Endothelial cell of umbilical vein (primary cell): ENCODE measurements around the gene TBC1D3I. TPM values are rescaled to one million over a fixed set of nuclear protein-coding genes. Genes with fewer than 3 reads are reported as not detected.

Experiments
- BruUV-seq: library from RNA; stranded (reverse); fragments of 400-500 nt; replicated peaks from 2 replicates; lab custom pipeline; 2021; lab: Mats Ljungman, UMichigan
- CTCF ChIA-PET: fragments of 300-600, 350-600 bp; sonication (Branson Sonifier 250); formaldehyde crosslinking; loops from one replicate; lab custom pipeline; 2021; ENCODE audit warnings: antibody characterized with exemption, inconsistent platforms; lab: Charles Lee
- POLR2A ChIA-PET: fragments of 300-600, 350-600 bp; sonication (Branson Sonifier 250); formaldehyde crosslinking; loops from one replicate; lab custom pipeline; 2021; ENCODE audit warnings: antibody characterized with exemption, inconsistent platforms; lab: Charles Lee
- DNase-seq: peaks from one replicate; pipeline ENCODE4 v3.0.0-alpha.2; 2011; ENCODE audit warnings: low read depth, low spot score
- FAIRE-seq: peaks from 2 replicates; lab custom pipeline; 2011; peaks lifted over from hg19 to GRCh38; lab: Jason Lieb, UNC
- H2AFZ ChIP-seq: 2 replicates; pipeline ENCODE4 v1.6.0; 2012; ENCODE audit warnings: low read depth, low read length, control low read depth, inconsistent platforms
- H3K27ac ChIP-seq: 2 replicates; pipeline ENCODE4 v1.5.1; 2011; ENCODE audit warnings: low read depth, mild to moderate bottlenecking, control low read depth, low read length, moderate library complexity; ENCODE audit not compliant: insufficient read depth
- H3K27me3 ChIP-seq, 2 experiments: 2 replicates each; pipeline versions ENCODE4 v1.6.0 to v1.6.1; 2011; ENCODE audit warnings: low read length in 2 of 2, mixed read lengths in 1 of 2; ENCODE audit not compliant: control insufficient read depth in 2 of 2, insufficient read depth in 2 of 2
- H3K36me3 ChIP-seq, 2 experiments: 2 replicates in 1 of 2; 3 replicates in 1 of 2; pipeline ENCODE4 v1.5.1; 2011; ENCODE audit warnings: low read length in 2 of 2, mild to moderate bottlenecking in 1 of 2, moderate library complexity in 1 of 2; ENCODE audit not compliant: control insufficient read depth in 2 of 2, insufficient read depth in 2 of 2; ENCODE audit errors: extremely low read depth in 1 of 2
- H3K4me1 ChIP-seq: 3 replicates; pipeline ENCODE4 v1.5.1; 2011; ENCODE audit warnings: mild to moderate bottlenecking, low read length; ENCODE audit not compliant: control insufficient read depth, insufficient read depth; ENCODE audit errors: extremely low read depth
- H3K4me2 ChIP-seq: 2 replicates; pipeline ENCODE4 v1.6.1; 2011; ENCODE audit warnings: low read length, control low read depth, mixed read lengths; ENCODE audit not compliant: insufficient read depth
- H3K4me3 ChIP-seq, 3 experiments: fragments of 200-600 bp in 1 of 3; sonication (generic), shearing (Covaris generic) in 1 of 3; replicated peaks in 1 of 3; 2 replicates each; pipeline ENCODE4 v1.5.1; 2011 to 2016; ENCODE audit warnings: control low read depth in 3 of 3, low read length in 3 of 3, mild to moderate bottlenecking in 2 of 3, inconsistent platforms in 1 of 3, low read depth in 1 of 3, moderate library complexity in 1 of 3; ENCODE audit not compliant: insufficient read depth in 1 of 3
- H3K79me2 ChIP-seq: 2 replicates; pipeline ENCODE4 v1.6.0; 2012; ENCODE audit warnings: low read length, inconsistent platforms; ENCODE audit not compliant: control insufficient read depth, insufficient read depth
- H3K9ac ChIP-seq: replicated peaks from 2 replicates; pipeline ENCODE3; 2011; ENCODE audit warnings: low read length, control low read depth; ENCODE audit not compliant: insufficient read depth; ENCODE audit errors: extremely low read depth
- H3K9me1 ChIP-seq: replicated peaks from 3 replicates; pipeline ENCODE4 v1.6.0; 2011; ENCODE audit warnings: mild to moderate bottlenecking, low read length; ENCODE audit not compliant: control insufficient read depth, insufficient read depth; ENCODE audit errors: extremely low read depth
- H3K9me3 ChIP-seq: replicated peaks from 2 replicates; pipeline ENCODE4 v1.5.1; 2012; ENCODE audit warnings: low read length, inconsistent platforms; ENCODE audit not compliant: control insufficient read depth, insufficient read depth
- H4K20me1 ChIP-seq: replicated peaks from 2 replicates; pipeline ENCODE3; 2011; ENCODE audit warnings: mild to moderate bottlenecking, low read length; ENCODE audit not compliant: control insufficient read depth, insufficient read depth; ENCODE audit errors: extremely low read depth
- EZH2 ChIP-seq: IDR thresholded peaks from 2 replicates; pipeline ENCODE4 v1.6.1; 2012; ENCODE audit warnings: borderline replicate concordance, low read depth, mild to moderate bottlenecking, moderate library complexity, low read length, inconsistent platforms; ENCODE audit not compliant: severe bottlenecking
- FOS ChIP-seq: IDR thresholded peaks from 2 replicates; pipeline ENCODE4 v1.6.1; 2011; ENCODE audit warnings: mild to moderate bottlenecking, low read length, moderate library complexity, borderline replicate concordance; ENCODE audit not compliant: insufficient read depth
- GATA2 ChIP-seq: IDR thresholded peaks from 2 replicates; pipeline ENCODE4 v1.7.0; 2011; ENCODE audit warnings: low read depth, mild to moderate bottlenecking, moderate library complexity, mixed read lengths, low read length; ENCODE audit not compliant: insufficient read length, insufficient read depth
- JUN ChIP-seq: IDR thresholded peaks from 2 replicates; pipeline ENCODE4 v1.6.1; 2011; ENCODE audit warnings: borderline replicate concordance, low read depth; ENCODE audit not compliant: insufficient read length, insufficient read depth
- MYC ChIP-seq: IDR thresholded peaks from one replicate; pipeline ENCODE4 v1.6.1; 2011; ENCODE audit warnings: mild to moderate bottlenecking, low read depth, low read length
- POLR2A ChIP-seq: IDR thresholded peaks from 2 replicates; pipeline ENCODE4 v1.6.1; 2012; ENCODE audit warnings: low read depth, mild to moderate bottlenecking, control low read depth, low read length
- POLR2AphosphoS5 ChIP-seq: IDR thresholded peaks from 2 replicates; pipeline ENCODE4 v1.6.1; 2012; ENCODE audit warnings: low read depth, mild to moderate bottlenecking, control low read depth, low read length, moderate library complexity; ENCODE audit not compliant: insufficient read depth
- dilution Hi-C: fragments of 300-500 bp; cut with MboI; formaldehyde crosslinking; loops from one replicate; pipeline ENCODE4 v1.15.0; 2019; ENCODE audit warnings: low sequenced_read_pairs; ENCODE audit not compliant: extremely low pct_ligation_motif_present
- intact Hi-C: fragments of 100-400 bp; cut with micrococcal nuclease; formaldehyde crosslinking; loops from one replicate; pipeline ENCODE4 v1.10.0; 2022
- polyA plus RNA-seq, 4 experiments: library from polyadenylated mRNA; depleted of rRNA in 3 of 4; stranded (reverse) in 3 of 4; unstranded in 1 of 4; fragments of >200 nt; gene quantifications; 2 replicates each; pipeline versions ENCODE4 v1.2.1 to v1.2.3, GENCODE V29; 2011 to 2012; ENCODE audit warnings: missing spikeins in 1 of 4
- small RNA-seq: library from RNA; depleted of rRNA; stranded (forward); fragments of <200 nt; gene quantifications from one replicate; pipeline ENCODE3, GENCODE V24; 2012; ENCODE audit warnings: low replicate concordance, low read depth; ENCODE audit not compliant: insufficient read depth, insufficient read length
- total RNA-seq: library from RNA; stranded (reverse); gene quantifications from 2 replicates; pipeline ENCODE4 v1.2.3, GENCODE V29; 2021
- TF ChIP-seq, protein P1 (sequence below), 2 donors: IDR thresholded peaks; 1 replicate in 1 of 2; 2 replicates in 1 of 2; pipeline ENCODE4 v1.5.1; 2011; ENCODE audit warnings: low read length in 2 of 2, mild to moderate bottlenecking in 2 of 2, moderate library complexity in 2 of 2, control low read depth in 1 of 2, inconsistent platforms in 1 of 2, low read depth in 1 of 2; ENCODE audit not compliant: insufficient read depth in 1 of 2; ENCODE audit errors: extremely low read depth in 1 of 2
- TF ChIP-seq, protein P2 (sequence below): IDR thresholded peaks from 2 replicates; pipeline ENCODE4 v1.6.1; 2011; ENCODE audit not compliant: insufficient read depth, insufficient read length

Gene TBC1D3I
- total and polyA plus RNA-seq, 2 donors (not counting 3 experiments of a cell fraction or from before 2014, with no cell fraction given) = 0.26 to 0.60 TPM

DNA sequence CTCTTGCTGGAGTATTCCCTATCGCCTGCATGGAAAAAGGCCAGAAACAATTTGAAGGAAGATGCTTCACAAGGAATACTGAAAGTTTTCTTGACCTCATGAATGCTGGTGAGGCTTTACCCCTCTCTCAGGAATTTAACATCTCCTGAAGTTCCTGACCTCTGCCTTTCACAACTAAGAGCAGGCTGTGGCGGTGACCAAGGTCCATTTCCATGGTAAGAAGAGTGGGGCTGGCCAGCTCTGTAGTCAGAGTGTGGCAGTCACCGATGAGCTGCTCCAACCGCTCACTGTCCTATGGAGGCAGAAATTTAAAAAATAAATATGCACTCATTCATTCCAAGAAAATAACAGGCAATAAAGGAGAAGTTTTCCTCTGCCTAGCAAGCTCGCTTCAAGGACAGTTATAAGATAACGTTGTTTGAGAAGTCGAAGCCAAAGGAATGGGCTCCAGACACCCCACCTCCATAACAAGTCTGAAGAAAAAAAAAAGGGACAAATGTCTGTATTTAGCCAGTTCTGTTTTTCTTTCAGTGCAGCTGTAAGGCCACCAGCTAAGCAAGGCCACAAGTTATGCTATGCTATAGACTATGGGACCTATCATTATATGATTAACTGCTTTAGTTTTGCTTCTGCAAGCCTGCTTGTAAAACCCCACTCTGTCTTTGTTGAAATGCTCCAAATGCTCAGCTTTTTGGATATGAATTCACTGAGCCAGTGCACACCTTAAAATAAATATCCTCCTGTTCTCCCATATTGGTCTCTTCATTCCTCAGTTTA, 59.5 kb downstream of the TBC1D3I start:
- intact Hi-C loops (no loop called here), dilution Hi-C loops (no loop called here)
- Histone ChIP-seq H3K36me3 (no peaks in the 10 kb centered on the region), H3K4me3 (no peak overlapping the region), H2AFZ (no peak overlapping the region), H3K4me2 (no peak overlapping the region), H3K27ac (no peak overlapping the region), H3K9me3 (no peaks in the 10 kb centered on the region), H3K27me3 (peaks cover 0 to 2% of the 10 kb centered on the region in 2 experiments), H3K79me2 (no peaks in the 10 kb centered on the region), H4K20me1 (no peaks in the 10 kb centered on the region), H3K9ac (no peak overlapping the region), H3K4me1 (no peaks in the 10 kb centered on the region), H3K9me1 (no peaks in the 10 kb centered on the region)
- CTCF ChIA-PET = no interaction called here
- FAIRE-seq (no peak), DNase-seq (no peak)
- POLR2A ChIA-PET = no interaction called here
- BruUV-seq = no TSS peak
- TF ChIP-seq FOS (no peak), POLR2AphosphoS5 (no peak), MYC (no peak), GATA2 (no peak), POLR2A (no peak), EZH2 (no peak), JUN (no peak)
- TF ChIP-seq, protein P1, sequence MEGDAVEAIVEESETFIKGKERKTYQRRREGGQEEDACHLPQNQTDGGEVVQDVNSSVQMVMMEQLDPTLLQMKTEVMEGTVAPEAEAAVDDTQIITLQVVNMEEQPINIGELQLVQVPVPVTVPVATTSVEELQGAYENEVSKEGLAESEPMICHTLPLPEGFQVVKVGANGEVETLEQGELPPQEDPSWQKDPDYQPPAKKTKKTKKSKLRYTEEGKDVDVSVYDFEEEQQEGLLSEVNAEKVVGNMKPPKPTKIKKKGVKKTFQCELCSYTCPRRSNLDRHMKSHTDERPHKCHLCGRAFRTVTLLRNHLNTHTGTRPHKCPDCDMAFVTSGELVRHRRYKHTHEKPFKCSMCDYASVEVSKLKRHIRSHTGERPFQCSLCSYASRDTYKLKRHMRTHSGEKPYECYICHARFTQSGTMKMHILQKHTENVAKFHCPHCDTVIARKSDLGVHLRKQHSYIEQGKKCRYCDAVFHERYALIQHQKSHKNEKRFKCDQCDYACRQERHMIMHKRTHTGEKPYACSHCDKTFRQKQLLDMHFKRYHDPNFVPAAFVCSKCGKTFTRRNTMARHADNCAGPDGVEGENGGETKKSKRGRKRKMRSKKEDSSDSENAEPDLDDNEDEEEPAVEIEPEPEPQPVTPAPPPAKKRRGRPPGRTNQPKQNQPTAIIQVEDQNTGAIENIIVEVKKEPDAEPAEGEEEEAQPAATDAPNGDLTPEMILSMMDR (IDR thresholded peaks at IDR 0.05; ENCODE audit: extremely low read depth in 1 of 2, insufficient read depth in 1 of 2, low read depth in 1 of 2, low read length in 2 of 2) = no peak
- TF ChIP-seq, protein P2, sequence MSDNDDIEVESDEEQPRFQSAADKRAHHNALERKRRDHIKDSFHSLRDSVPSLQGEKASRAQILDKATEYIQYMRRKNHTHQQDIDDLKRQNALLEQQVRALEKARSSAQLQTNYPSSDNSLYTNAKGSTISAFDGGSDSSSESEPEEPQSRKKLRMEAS = no peak

Small RNA genes lying within 50 kb of the gene (small RNA-seq; reads per million reads assigned to genes)
- gene AC243829.3 (not detected), gene AC243829.6 (not detected), gene RF00019 (not detected)

Other genes with a start within 250 kb of the TBC1D3I start
- 1.0 TPM in 1 of 2 replicates, not detected in the other for gene CCL23, start 246.6 kb downstream of the TBC1D3I start, total RNA-seq
- gene CCL23, start 246.6 kb downstream of the TBC1D3I start, polyA plus RNA-seq = 1.1 TPM in 2 replicates
- gene CCL18, start 200.3 kb downstream of the TBC1D3I start, total RNA-seq = not detected in 2 replicates
- gene CCL18, start 200.3 kb downstream of the TBC1D3I start, polyA plus RNA-seq = not detected in 2 replicates
- gene CCL3, start 174.4 kb downstream of the TBC1D3I start, total RNA-seq = not detected in 2 replicates
- gene CCL3, start 174.4 kb downstream of the TBC1D3I start, polyA plus RNA-seq = not detected in 2 replicates
- gene CCL4, start 160.7 kb downstream of the TBC1D3I start, total RNA-seq = not detected in 2 replicates
- gene CCL4, start 160.7 kb downstream of the TBC1D3I start, polyA plus RNA-seq = not detected in 2 replicates
- gene TBC1D3B, start 87.9 kb downstream of the TBC1D3I start, total RNA-seq = 3.3 and 9.7 TPM in 2 replicates
- gene TBC1D3B, start 87.9 kb downstream of the TBC1D3I start, polyA plus RNA-seq = 0.81 and 1.7 TPM in 2 replicates
- not detected in 2 replicates for gene CCL3L1, start 67.8 kb downstream of the TBC1D3I start, total RNA-seq
- gene CCL3L1, start 67.8 kb downstream of the TBC1D3I start, polyA plus RNA-seq = not detected in 2 replicates
- not detected in 2 replicates for gene CCL4L2, start 53.5 kb downstream of the TBC1D3I start, total RNA-seq
- gene CCL4L2, start 53.5 kb downstream of the TBC1D3I start, polyA plus RNA-seq = not detected in 2 replicates
- not detected in 2 replicates for gene TBC1D3G, start 59.3 kb upstream of the TBC1D3I start, total RNA-seq
- not detected in 2 replicates for gene TBC1D3G, start 59.3 kb upstream of the TBC1D3I start, polyA plus RNA-seq
- 1.4 TPM in 1 of 2 replicates, not detected in the other for gene TBC1D3H, start 123.9 kb upstream of the TBC1D3I start, total RNA-seq
- gene TBC1D3H, start 123.9 kb upstream of the TBC1D3I start, polyA plus RNA-seq = not detected in 2 replicates
- gene ZNHIT3, start 222.1 kb upstream of the TBC1D3I start, total RNA-seq = 31.4 and 34.0 TPM in 2 replicates
- gene ZNHIT3, start 222.1 kb upstream of the TBC1D3I start, polyA plus RNA-seq = 61.3 and 66.9 TPM in 2 replicates